GM12801 (cell line): ENCODE results near the gene OR5B2.

ENCODE experiments used
- TF ChIP-seq, protein P1 (sequence below): IDR thresholded peaks from one replicate; pipeline ENCODE4 v1.5.1; 2011; ENCODE audit warnings: control low read depth; ENCODE audit not compliant: insufficient read length; ENCODE audit errors: extremely low read depth

Gene OR5B2

DNA sequence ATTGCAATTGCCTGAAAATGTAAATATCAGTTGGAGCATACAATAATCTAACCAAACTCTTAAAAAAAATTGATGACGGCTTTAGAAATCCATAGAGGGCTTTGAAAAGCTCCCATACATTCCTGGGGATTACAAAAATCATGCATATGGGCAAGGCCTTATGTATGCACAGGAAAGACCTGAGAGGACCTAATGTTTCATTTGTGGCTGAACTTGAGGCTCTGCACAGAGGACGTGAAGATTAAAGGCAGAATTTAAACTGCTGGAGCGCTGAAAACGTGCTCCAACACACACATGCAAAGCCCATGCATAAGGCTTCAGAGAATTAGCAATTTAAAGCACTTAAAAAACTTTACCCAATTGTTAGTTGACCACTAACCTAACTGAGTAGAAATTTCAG, 10.6 kb upstream of the OR5B2 start:
- TF ChIP-seq, protein P1, sequence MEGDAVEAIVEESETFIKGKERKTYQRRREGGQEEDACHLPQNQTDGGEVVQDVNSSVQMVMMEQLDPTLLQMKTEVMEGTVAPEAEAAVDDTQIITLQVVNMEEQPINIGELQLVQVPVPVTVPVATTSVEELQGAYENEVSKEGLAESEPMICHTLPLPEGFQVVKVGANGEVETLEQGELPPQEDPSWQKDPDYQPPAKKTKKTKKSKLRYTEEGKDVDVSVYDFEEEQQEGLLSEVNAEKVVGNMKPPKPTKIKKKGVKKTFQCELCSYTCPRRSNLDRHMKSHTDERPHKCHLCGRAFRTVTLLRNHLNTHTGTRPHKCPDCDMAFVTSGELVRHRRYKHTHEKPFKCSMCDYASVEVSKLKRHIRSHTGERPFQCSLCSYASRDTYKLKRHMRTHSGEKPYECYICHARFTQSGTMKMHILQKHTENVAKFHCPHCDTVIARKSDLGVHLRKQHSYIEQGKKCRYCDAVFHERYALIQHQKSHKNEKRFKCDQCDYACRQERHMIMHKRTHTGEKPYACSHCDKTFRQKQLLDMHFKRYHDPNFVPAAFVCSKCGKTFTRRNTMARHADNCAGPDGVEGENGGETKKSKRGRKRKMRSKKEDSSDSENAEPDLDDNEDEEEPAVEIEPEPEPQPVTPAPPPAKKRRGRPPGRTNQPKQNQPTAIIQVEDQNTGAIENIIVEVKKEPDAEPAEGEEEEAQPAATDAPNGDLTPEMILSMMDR: no peak

DNA sequence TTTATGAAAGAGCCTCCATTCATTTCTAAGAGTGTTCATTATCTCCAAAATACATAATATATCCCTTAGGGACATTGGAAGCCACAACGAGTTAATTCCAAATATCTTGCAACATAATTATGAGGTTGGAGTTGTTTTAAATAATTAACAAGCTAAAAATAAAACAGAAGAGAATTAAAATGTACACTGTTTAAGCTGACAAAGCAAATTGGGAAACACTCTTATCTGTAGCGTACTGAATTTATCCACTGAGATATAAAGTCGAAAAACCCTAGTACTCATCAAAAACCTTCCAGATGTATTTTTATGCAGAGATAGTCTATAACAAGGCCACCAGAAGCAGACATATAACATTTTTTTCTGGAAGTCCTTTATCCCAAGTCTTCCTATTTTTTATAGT, 6.3 kb upstream of the OR5B2 start:
- TF ChIP-seq, protein P1: no peak

GRCh38 chr11:58433638-58434203, 5.8 kb upstream of the OR5B2 start:
- TF ChIP-seq, protein P1: no peak

DNA sequence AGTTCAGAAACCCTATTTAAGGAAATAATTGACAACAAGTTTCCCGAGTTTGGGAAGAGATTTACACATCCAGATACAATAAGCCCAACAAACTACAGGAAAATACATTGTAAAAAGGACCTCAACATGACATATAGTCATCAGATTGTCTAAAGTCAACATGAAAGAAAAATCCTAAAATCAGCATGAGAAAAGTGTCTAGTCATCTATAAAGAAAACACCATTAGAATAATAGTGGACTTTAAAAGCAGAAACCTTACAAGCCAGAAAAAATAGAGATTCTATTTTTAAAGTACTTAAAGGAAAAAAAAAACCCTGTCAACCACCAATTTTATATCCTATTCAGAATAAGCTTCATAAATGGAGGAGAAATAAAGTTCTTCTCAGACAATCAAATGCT, 1.4 kb upstream of the OR5B2 start:
- TF ChIP-seq, protein P1: no peak

DNA sequence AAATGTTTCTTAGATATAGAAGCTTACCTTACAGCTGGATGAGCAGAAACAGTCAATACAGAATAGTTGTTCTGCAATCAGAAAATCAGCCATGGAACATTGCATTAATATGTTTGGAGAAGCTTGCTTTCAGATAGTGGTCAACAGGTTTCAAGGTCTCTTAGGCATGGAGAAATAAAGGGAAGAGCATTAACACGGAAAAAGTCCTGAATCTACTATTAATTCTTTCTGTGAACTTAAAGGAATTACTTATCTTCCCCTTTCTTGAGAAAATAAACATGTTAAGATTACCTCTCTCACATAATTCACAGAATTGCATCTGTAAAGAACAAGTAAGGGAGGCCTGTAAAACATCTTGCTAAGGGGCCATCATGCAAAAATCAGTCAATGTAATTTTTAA, 21.1 kb downstream of the OR5B2 start, which contains the start of gene OR5B3:
Gene OR5B3, minus strand, starts transcription at position 101 of the 400 bp plus-strand sequence. CDS start 3,465 bp downstream, outside the sequence.
- TF ChIP-seq, protein P1: no peak

GRCh38 chr11:58395581-58395980, 32.3 kb downstream of the OR5B2 start:
- TF ChIP-seq, protein P1: no peak

GRCh38 chr11:58394195-58394594, 33.7 kb downstream of the OR5B2 start:
- TF ChIP-seq, protein P1: no peak
